C1 segment of cervical spinal cord (tissue), 14 donors: Measurements from ENCODE around the gene GALNT9.
"Not testable (repeated sequence)": the region's sequence is repeated elsewhere in the genome, so short reads cannot be mapped to it uniquely, and the experiment has no call there.

Source experiments
- DNase-seq, 14 donors: peaks; one replicate each; lab custom pipeline; 2025; lab: John Stamatoyannopoulos, UW

Gene GALNT9

GRCh38 chr12:132265822-132266221 lies 63.6 kb downstream of the GALNT9 start:
- DNase-seq: not testable (repeated sequence)

- DNase-seq: no peak
Measured at GRCh38 chr12:132265056-132265800, 64.2 kb downstream of the GALNT9 start.

- DNase-seq: peak in 1 of 14 donors; percentile 78
Measured at GRCh38 chr12:132264086-132265010, 65.0 kb downstream of the GALNT9 start.

GRCh38 chr12:132263451-132264049 lies 65.8 kb downstream of the GALNT9 start:
- DNase-seq: no peak

- DNase-seq: no peak
Measured at GRCh38 chr12:132263061-132263360, 66.4 kb downstream of the GALNT9 start.

- DNase-seq: no peak
Measured at GRCh38 chr12:132262256-132263060, 66.9 kb downstream of the GALNT9 start.

GRCh38 chr12:132261328-132262138 lies 67.9 kb downstream of the GALNT9 start:
- no peak for DNase-seq

- DNase-seq: no peak
Measured at GRCh38 chr12:132260721-132261120, 68.7 kb downstream of the GALNT9 start.

- DNase-seq: no peak
Measured at GRCh38 chr12:132259872-132260695, 69.3 kb downstream of the GALNT9 start.

- no peak for DNase-seq
Measured at GRCh38 chr12:132259364-132259871, 70.0 kb downstream of the GALNT9 start.

GRCh38 chr12:132258543-132258942 lies 70.8 kb downstream of the GALNT9 start:
- no peak for DNase-seq

- DNase-seq: no peak
Measured at GRCh38 chr12:132257955-132258490, 71.4 kb downstream of the GALNT9 start.

GRCh38 chr12:132257206-132257954 lies 72.0 kb downstream of the GALNT9 start:
- DNase-seq: no peak

GRCh38 chr12:132256646-132257045 lies 72.7 kb downstream of the GALNT9 start:
- DNase-seq: no peak

GRCh38 chr12:132255642-132256041 lies 73.7 kb downstream of the GALNT9 start:
- no peak for DNase-seq

GRCh38 chr12:132253698-132254480 lies 75.5 kb downstream of the GALNT9 start:
- DNase-seq: no peak

- DNase-seq: not testable (repeated sequence)
Measured at GRCh38 chr12:132252981-132253380, 76.4 kb downstream of the GALNT9 start.
